ENCODE data around the gene OR11H6. TPM values are rescaled to one million over a fixed set of nuclear protein-coding genes. Genes with fewer than 3 reads are reported as not detected.

The OR11H6 gene
- total and polyA plus RNA-seq, 2 of the 4 experiments (the other 2 are of a cell fraction) = not detected

DNA sequence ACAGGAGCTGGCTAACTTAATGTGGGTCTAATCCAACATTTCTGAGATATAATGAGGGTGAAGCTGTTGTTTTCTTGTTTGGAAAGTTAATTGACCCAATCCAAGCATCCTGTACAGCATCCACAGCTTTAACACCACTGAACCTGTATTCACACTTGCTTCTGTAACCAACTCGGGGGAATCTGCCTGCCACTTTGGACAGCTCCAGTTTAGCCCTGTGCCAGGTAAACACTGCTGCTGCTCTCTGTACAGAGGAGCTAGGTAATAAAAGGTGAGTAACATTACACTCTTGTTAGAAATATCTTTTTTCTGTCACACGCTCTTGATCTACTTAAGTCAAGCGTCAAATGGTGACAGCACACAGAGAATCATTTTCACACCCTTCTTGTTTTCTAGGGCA lies 32.1 kb upstream of the OR11H6 start:
- DNase-seq = no peak
- no peaks in the 10 kb centered on the region for H3K4me1 ChIP-seq (ENCODE audit: control insufficient read depth, insufficient read depth, low read length)
- no peak overlapping the region for H2AK9ac ChIP-seq (replicated peaks; ENCODE audit: low read depth, low read length, poor library complexity)
- H3K27ac ChIP-seq (ENCODE audit: insufficient read depth, low read length) = no peak overlapping the region
- no peak overlapping the region for H3K4ac ChIP-seq (ENCODE audit: low read depth, low read length)
- H2BK15ac ChIP-seq (ENCODE audit: low read depth, low read length) = no peak overlapping the region
- H2BK5ac ChIP-seq (ENCODE audit: low read depth, low read length, poor library complexity, severe bottlenecking) = no peak overlapping the region
- POLR2A ChIA-PET (ENCODE audit: unreplicated experiment) = no interaction called here
- in situ Hi-C loops (cut with MboI; ENCODE audit: low sequenced_read_pairs) = no loop called here
- no peak overlapping the region for H3K4me3 ChIP-seq (ENCODE audit: insufficient read depth, low read depth, low read length)
- no peak overlapping the region for H3K14ac ChIP-seq (replicated peaks; ENCODE audit: low read depth, low read length)
- no peak overlapping the region for H3K23ac ChIP-seq (ENCODE audit: low read depth, low read length)
- no peak overlapping the region for H2AFZ ChIP-seq (replicated peaks; ENCODE audit: low read length, poor library complexity)
- no peaks in the 10 kb centered on the region for H3K9me1 ChIP-seq (ENCODE audit: insufficient read depth, low read length)
- H4K5ac ChIP-seq (ENCODE audit: low read depth, low read length) = no peak overlapping the region
- TF ChIP-seq MAZ (IDR thresholded peaks at IDR 0.05; ENCODE audit: borderline replicate concordance, low read depth, low read length) = no peak
- no peak for TF ChIP-seq ELK1 (IDR thresholded peaks at IDR 0.05; ENCODE audit: borderline replicate concordance, low read depth, low read length)
- no peak for TF ChIP-seq CTCF (conservative IDR thresholded peaks at IDR 0.05; ENCODE audit: low read depth, low read length)
- no peak for TF ChIP-seq MAFK (IDR thresholded peaks at IDR 0.05; ENCODE audit: low read depth, low read length)
- no peak for TF ChIP-seq USF2 (IDR thresholded peaks at IDR 0.05; ENCODE audit: low read depth, low read length)
- no peak for TF ChIP-seq MXI1 (IDR thresholded peaks at IDR 0.05; ENCODE audit: borderline replicate concordance, low read depth, low read length)
- TF ChIP-seq POLR2A (IDR thresholded peaks at IDR 0.05; ENCODE audit: low read depth, low read length) = no peak
- no peak for TF ChIP-seq RFX5 (IDR thresholded peaks at IDR 0.05; ENCODE audit: low read depth, low read length)
- no peak for TF ChIP-seq BHLHE40 (IDR thresholded peaks at IDR 0.05; ENCODE audit: low read depth, low read length)
- no peak for TF ChIP-seq SMC3 (IDR thresholded peaks at IDR 0.05; ENCODE audit: low read depth, low read length)
- TF ChIP-seq RAD21 (IDR thresholded peaks at IDR 0.05; ENCODE audit: low read length) = no peak
- no peak for TF ChIP-seq RCOR1 (IDR thresholded peaks at IDR 0.05; ENCODE audit: insufficient replicate concordance, low read length)
- no peak for TF ChIP-seq CHD1 (IDR thresholded peaks at IDR 0.05; ENCODE audit: low read depth, low read length)
- TF ChIP-seq NFE2L2 (IDR thresholded peaks at IDR 0.05; ENCODE audit: low read depth, low read length) = no peak
- no peak for TF ChIP-seq FOS (IDR thresholded peaks at IDR 0.05; ENCODE audit: low read depth, low read length)
- no peak for TF ChIP-seq CEBPB (IDR thresholded peaks at IDR 0.05; ENCODE audit: low read depth, low read length)
- no peak overlapping the region for H3K9ac ChIP-seq (ENCODE audit: low read depth, low read length)
- H3K27me3 ChIP-seq (ENCODE audit: control insufficient read depth, insufficient read depth, low read length) = no peaks in the 10 kb centered on the region
- H4K8ac ChIP-seq (ENCODE audit: low read depth in 2 of 2, low read length in 2 of 2) = no peak overlapping the region
- dilution Hi-C loops (cut with HindIII; ENCODE audit: low sequenced_read_pairs, unreplicated experiment) = no loop called here
- intact Hi-C loops (cut with micrococcal nuclease) = no loop called here
- H4K20me1 ChIP-seq (ENCODE audit: insufficient read depth, low read length) = no peaks in the 10 kb centered on the region
- peaks cover 5% of the 10 kb centered on the region; the same call in 1 of the 2 replicates for H3K9me3 ChIP-seq (ENCODE audit: control insufficient read depth, insufficient read depth, low read length)
- no peak overlapping the region for H2BK120ac ChIP-seq (ENCODE audit: low read depth, low read length)
- no peak overlapping the region for H2BK20ac ChIP-seq (ENCODE audit: low read depth, low read length)
- H2AK5ac ChIP-seq (ENCODE audit: low read depth, low read length) = no peak overlapping the region
- H3K4me2 ChIP-seq (ENCODE audit: low read depth, low read length) = no peak overlapping the region
- no peak overlapping the region for H4K91ac ChIP-seq (ENCODE audit: insufficient read depth, low read depth, low read length)
- no TSS peak for BruUV-seq (replicated peaks)
- CTCF ChIA-PET = no interaction called here
- no peak overlapping the region for H3K18ac ChIP-seq (ENCODE audit: low read depth, low read length)
- H3K79me1 ChIP-seq (ENCODE audit: low read depth in 1 of 2, low read length in 2 of 2) = no peaks in the 10 kb centered on the region
- no peaks in the 10 kb centered on the region for H3K36me3 ChIP-seq (ENCODE audit: control insufficient read depth, insufficient read depth, low read length)
- WGBS, 2 experiments (ENCODE audit: extremely low coverage in 2 of 2, insufficient read length in 1 of 2) = no CpG with 5 or more reads among the region's 3 CpGs
- no peak for ATAC-seq (ENCODE audit: low read depth)
- no peak overlapping the region for H3K56ac ChIP-seq (ENCODE audit: extremely low read depth, insufficient read depth, low read length)
